ENCODE results near the gene LSM12. TPM values are rescaled to one million over a fixed set of nuclear protein-coding genes. Genes with fewer than 3 reads are reported as not detected.

The LSM12 gene
- total and polyA plus RNA-seq, 12 donors: 25.2 to 60.7 (median 42.3) TPM

GRCh38 chr17:43994272-43995149 is 72.0 kb downstream of the LSM12 start:
- WGBS, 2 donors: 8% methylated on average over 52 of the region's 52 CpGs
- TF ChIP-seq, protein P1, sequence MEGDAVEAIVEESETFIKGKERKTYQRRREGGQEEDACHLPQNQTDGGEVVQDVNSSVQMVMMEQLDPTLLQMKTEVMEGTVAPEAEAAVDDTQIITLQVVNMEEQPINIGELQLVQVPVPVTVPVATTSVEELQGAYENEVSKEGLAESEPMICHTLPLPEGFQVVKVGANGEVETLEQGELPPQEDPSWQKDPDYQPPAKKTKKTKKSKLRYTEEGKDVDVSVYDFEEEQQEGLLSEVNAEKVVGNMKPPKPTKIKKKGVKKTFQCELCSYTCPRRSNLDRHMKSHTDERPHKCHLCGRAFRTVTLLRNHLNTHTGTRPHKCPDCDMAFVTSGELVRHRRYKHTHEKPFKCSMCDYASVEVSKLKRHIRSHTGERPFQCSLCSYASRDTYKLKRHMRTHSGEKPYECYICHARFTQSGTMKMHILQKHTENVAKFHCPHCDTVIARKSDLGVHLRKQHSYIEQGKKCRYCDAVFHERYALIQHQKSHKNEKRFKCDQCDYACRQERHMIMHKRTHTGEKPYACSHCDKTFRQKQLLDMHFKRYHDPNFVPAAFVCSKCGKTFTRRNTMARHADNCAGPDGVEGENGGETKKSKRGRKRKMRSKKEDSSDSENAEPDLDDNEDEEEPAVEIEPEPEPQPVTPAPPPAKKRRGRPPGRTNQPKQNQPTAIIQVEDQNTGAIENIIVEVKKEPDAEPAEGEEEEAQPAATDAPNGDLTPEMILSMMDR (IDR thresholded peaks at IDR 0.05): peak; percentile 68 to 90 (median 87)
- peaks cover 0 to 10% (median 9%) of the 10 kb centered on the region in 9 donors for H3K4me1 ChIP-seq
- intact Hi-C loops (cut with DNase I): loop anchor here (1.0 to 10.0 kb wide), 9 partner anchors 50 to 120 kb away; partner anchors contain the start of gene PPY (in 5 of the 10)
- no peak overlapping the region for H3K27ac ChIP-seq
- ATAC-seq (peak; percentile 83 to 93 (median 86)), DNase-seq (peak; percentile 54 to 69)
- H3K36me3 ChIP-seq: no peaks in the 10 kb centered on the region
- H3K27me3 ChIP-seq: peaks cover 0 to 25% (median 4%) of the 10 kb centered on the region in 7 donors
- H3K4me3 ChIP-seq: peak overlapping the region in 9 of 10 donors; percentile 2 to 48 (median 35)
- H3K9me3 ChIP-seq: no peaks in the 10 kb centered on the region

DNA sequence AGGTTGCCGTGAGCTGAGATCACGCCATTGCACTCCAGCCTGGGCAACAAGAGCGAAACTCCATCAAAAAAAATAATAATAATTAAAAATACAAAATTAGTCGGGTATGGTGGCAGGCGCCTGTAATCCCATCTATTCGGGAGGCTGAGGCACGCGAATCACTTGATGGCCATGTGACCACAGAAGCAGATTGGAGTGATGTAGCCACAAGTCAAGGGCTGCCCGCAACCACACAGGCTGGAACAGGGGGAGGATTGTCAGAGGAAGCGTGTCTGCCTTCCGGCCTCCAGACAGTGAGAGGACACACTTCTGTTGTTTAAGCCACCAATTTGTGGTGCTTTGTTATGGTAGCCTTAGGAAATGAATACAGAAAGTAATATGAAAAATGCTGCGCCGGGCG is 73.8 kb downstream of the LSM12 start:
- Histone ChIP-seq H3K4me3 (no peak overlapping the region), H3K4me1 (peaks cover 0 to 10% (median 9%) of the 10 kb centered on the region in 9 donors), H3K27me3 (peaks cover 0 to 31% (median 5%) of the 10 kb centered on the region in 7 donors), H3K9me3 (no peaks in the 10 kb centered on the region), H3K27ac (no peak overlapping the region), H3K36me3 (no peaks in the 10 kb centered on the region)
- intact Hi-C loops (cut with DNase I): loop anchor here in 5 of 10 donors (5.0 to 10.0 kb wide), 4 partner anchors 48 to 118 kb away; partner anchors contain the start of gene PPY (in 2 of the 5)
- WGBS, 2 donors: 92 to 93% methylated on average over 14 of the region's 14 CpGs
- no peak for DNase-seq
- ATAC-seq: no peak
- TF ChIP-seq, protein P1 (IDR thresholded peaks at IDR 0.05): no peak

DNA sequence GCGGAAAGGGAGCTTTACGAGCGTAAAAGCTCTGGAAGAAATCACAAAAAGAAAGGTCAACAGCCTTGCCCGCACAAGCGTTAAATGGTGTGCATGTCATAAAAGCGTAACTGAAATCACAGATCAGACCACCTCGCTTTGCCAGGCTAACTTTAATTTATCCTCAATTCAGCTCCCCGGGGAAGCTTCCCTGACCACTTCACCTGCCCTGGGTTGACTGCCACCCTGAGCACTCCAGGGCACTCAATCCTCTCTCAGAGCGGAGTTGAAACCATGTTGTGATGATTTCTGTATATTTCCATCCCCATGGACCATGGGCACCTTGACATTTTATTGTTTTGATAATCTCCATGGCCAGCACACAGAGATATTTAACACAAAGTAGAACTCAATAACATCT is 78.2 kb downstream of the LSM12 start:
- no peak for ATAC-seq
- peaks cover 0 to 47% (median 26%) of the 10 kb centered on the region in 7 donors for H3K27me3 ChIP-seq
- 90 to 95% methylated on average over 9 of the region's 9 CpGs for WGBS, 2 donors

More for the DNA sequence above, 78.2 kb downstream of the LSM12 start:
- Histone ChIP-seq H3K4me3 (no peak overlapping the region), H3K4me1 (peaks cover 0 to 20% (median 10%) of the 10 kb centered on the region in 9 donors), H3K36me3 (no peaks in the 10 kb centered on the region), H3K9me3 (no peaks in the 10 kb centered on the region), H3K27ac (no peak overlapping the region)
- DNase-seq: no peak
- TF ChIP-seq, protein P1 (IDR thresholded peaks at IDR 0.05): no peak
- intact Hi-C loops (cut with DNase I): no loop called here
